Activated T-helper 2 cell treated with anti-CD3 and anti-CD28 coated beads, Interferon-gamma antibody, Interleukin-2, Interleukin-4, amounts not matched to agents 10 μg/mL and 5 μg/mL and 100 μg/mL, durations not matched to agents 14 hours and 24 hours and 36 hours (primary cell): ENCODE measurements around the gene KCNJ10. TPM values are rescaled to one million over a fixed set of nuclear protein-coding genes. Genes with fewer than 3 reads are reported as not detected.
A peak's percentile ranks its signal among the peaks of the same experiment; 100 is the strongest.

ENCODE experiments used
- DNase-seq: peaks from one replicate; pipeline ENCODE4 v3.0.0; 2021; ENCODE audit warnings: low spot score
- H3K27ac Mint-ChIP-seq: one replicate; pipeline ENCODE4 v1.8.0; 2021; ENCODE audit warnings: mixed read lengths
- H3K27me3 Mint-ChIP-seq: one replicate; pipeline ENCODE4 v1.8.0; 2021; ENCODE audit warnings: low read depth, mixed read lengths
- H3K36me3 Mint-ChIP-seq: one replicate; pipeline ENCODE4 v1.8.0; 2021; ENCODE audit warnings: low read depth, mixed read lengths
- H3K4me1 Mint-ChIP-seq: one replicate; pipeline ENCODE4 v1.8.0; 2021; ENCODE audit warnings: low read depth, mixed read lengths
- H3K4me3 Mint-ChIP-seq: one replicate; pipeline ENCODE4 v1.8.0; 2021; ENCODE audit warnings: low read depth, mild to moderate bottlenecking, moderate library complexity, mixed read lengths
- H3K9me3 Mint-ChIP-seq: one replicate; pipeline ENCODE4 v1.8.0; 2021; ENCODE audit warnings: mixed read lengths
- intact Hi-C: fragments of 100-400 bp; cut with micrococcal nuclease; formaldehyde crosslinking; loops from one replicate; pipeline ENCODE4 v1.15.1; 2023
- total RNA-seq: library from RNA; stranded (reverse); gene quantifications from 2 replicates; pipeline ENCODE4 v1.2.3, GENCODE V29; 2022

Gene KCNJ10
- total RNA-seq, 1 donor from 2014 or later = not detected

- intact Hi-C loops = loop anchor here (1.0 to 2.0 kb wide), 2 partner anchors 149 to 166 kb away; no protein-coding TSS in a partner anchor
- Mint-ChIP-seq H3K36me3 (peaks cover 8% of the 10 kb centered on the region), H3K4me1 (peaks cover 6% of the 10 kb centered on the region), H3K27ac (no peak overlapping the region), H3K9me3 (no peaks in the 10 kb centered on the region), H3K27me3 (peaks cover 21% of the 10 kb centered on the region), H3K4me3 (no peak overlapping the region)
- DNase-seq = peak; percentile 66
Measured at GRCh38 chr1:160085686-160086455, 15.9 kb upstream of the KCNJ10 start.

GRCh38 chr1:160084771-160085321 is 14.9 kb upstream of the KCNJ10 start:
- Mint-ChIP-seq H3K4me1 (peaks cover 12% of the 10 kb centered on the region), H3K36me3 (peaks cover 8% of the 10 kb centered on the region), H3K9me3 (no peaks in the 10 kb centered on the region), H3K4me3 (no peak overlapping the region), H3K27me3 (peaks cover 31% of the 10 kb centered on the region), H3K27ac (no peak overlapping the region)
- DNase-seq = no peak
- intact Hi-C loops = loop anchor here (1.0 to 2.0 kb wide), 2 partner anchors 148 to 167 kb away; no protein-coding TSS in a partner anchor

GRCh38 chr1:160083968-160084770 is 14.2 kb upstream of the KCNJ10 start:
- intact Hi-C loops = loop anchor here (2.0 kb wide), 1 partner anchor 147 kb away; no protein-coding TSS in a partner anchor
- DNase-seq = peak; percentile 69
- peak overlapping the region; percentile 45 for H3K4me3 Mint-ChIP-seq
- peaks cover 12% of the 10 kb centered on the region for H3K4me1 Mint-ChIP-seq
- peaks cover 37% of the 10 kb centered on the region for H3K27me3 Mint-ChIP-seq
- no peak overlapping the region for H3K27ac Mint-ChIP-seq
- no peaks in the 10 kb centered on the region for H3K9me3 Mint-ChIP-seq
- peaks cover 6% of the 10 kb centered on the region for H3K36me3 Mint-ChIP-seq

- Mint-ChIP-seq H3K27me3 (peaks cover 44% of the 10 kb centered on the region), H3K36me3 (no peaks in the 10 kb centered on the region), H3K27ac (no peak overlapping the region), H3K4me1 (peaks cover 16% of the 10 kb centered on the region), H3K9me3 (no peaks in the 10 kb centered on the region), H3K4me3 (peak overlapping the region; percentile 38)
- no peak for DNase-seq
- intact Hi-C loops = no loop called here
Measured at GRCh38 chr1:160082926-160083325, 13.0 kb upstream of the KCNJ10 start.

GRCh38 chr1:160082487-160082886 is 12.5 kb upstream of the KCNJ10 start:
- Mint-ChIP-seq H3K4me1 (peaks cover 16% of the 10 kb centered on the region), H3K27ac (no peak overlapping the region), H3K36me3 (no peaks in the 10 kb centered on the region), H3K4me3 (peak overlapping the region; percentile 10), H3K27me3 (peaks cover 44% of the 10 kb centered on the region), H3K9me3 (no peaks in the 10 kb centered on the region)
- intact Hi-C loops = no loop called here
- no peak for DNase-seq

- Mint-ChIP-seq H3K4me1 (peaks cover 16% of the 10 kb centered on the region), H3K27ac (no peak within 1 kb of the TSS), H3K36me3 (no peaks in the 10 kb centered on the region), H3K4me3 (no peak within 1 kb of the TSS), H3K9me3 (no peaks in the 10 kb centered on the region), H3K27me3 (peaks cover 47% of the 10 kb centered on the region)
- DNase-seq = no peak
- intact Hi-C loops = no loop called here
Measured at GRCh38 chr1:160081261-160081936, 11.4 kb upstream of the KCNJ10 start, which contains the start of gene KCNJ9. KCNJ9 (plus strand) TSS chr1:160081538; CDS start chr1:160084031, 2,493 bp downstream.

GRCh38 chr1:160080381-160081100 is 10.6 kb upstream of the KCNJ10 start:
- no peaks in the 10 kb centered on the region for H3K9me3 Mint-ChIP-seq
- H3K36me3 Mint-ChIP-seq = no peaks in the 10 kb centered on the region
- H3K27me3 Mint-ChIP-seq = peaks cover 47% of the 10 kb centered on the region
- no peak overlapping the region for H3K4me3 Mint-ChIP-seq
- DNase-seq = no peak
- peaks cover 15% of the 10 kb centered on the region for H3K4me1 Mint-ChIP-seq
- intact Hi-C loops = no loop called here
- H3K27ac Mint-ChIP-seq = no peak overlapping the region

- intact Hi-C loops = no loop called here
- Mint-ChIP-seq H3K4me1 (peaks cover 14% of the 10 kb centered on the region), H3K27ac (no peak overlapping the region), H3K4me3 (no peak overlapping the region), H3K27me3 (peaks cover 47% of the 10 kb centered on the region), H3K36me3 (no peaks in the 10 kb centered on the region), H3K9me3 (no peaks in the 10 kb centered on the region)
- no peak for DNase-seq
Measured at GRCh38 chr1:160079448-160079847, 9.5 kb upstream of the KCNJ10 start.

- peaks cover 11% of the 10 kb centered on the region for H3K4me1 Mint-ChIP-seq
- no peaks in the 10 kb centered on the region for H3K9me3 Mint-ChIP-seq
- H3K36me3 Mint-ChIP-seq = no peaks in the 10 kb centered on the region
- intact Hi-C loops = loop anchor here (1.0 kb wide), 2 partner anchors 8 to 32 kb away; partner anchors contain the start of gene KCNJ10
- H3K27me3 Mint-ChIP-seq = peaks cover 47% of the 10 kb centered on the region
- DNase-seq = peak; percentile 60
- H3K4me3 Mint-ChIP-seq = no peak overlapping the region
- no peak overlapping the region for H3K27ac Mint-ChIP-seq
Measured at GRCh38 chr1:160078512-160079195, 8.7 kb upstream of the KCNJ10 start.

GRCh38 chr1:160077486-160077885 is 7.5 kb upstream of the KCNJ10 start:
- Mint-ChIP-seq H3K27me3 (peaks cover 39% of the 10 kb centered on the region), H3K4me1 (peaks cover 11% of the 10 kb centered on the region), H3K4me3 (no peak overlapping the region), H3K36me3 (no peaks in the 10 kb centered on the region), H3K27ac (no peak overlapping the region), H3K9me3 (no peaks in the 10 kb centered on the region)
- intact Hi-C loops = no loop called here
- no peak for DNase-seq

GRCh38 chr1:160076295-160076694 is 6.3 kb upstream of the KCNJ10 start:
- Mint-ChIP-seq H3K4me3 (no peak overlapping the region), H3K36me3 (no peaks in the 10 kb centered on the region), H3K9me3 (no peaks in the 10 kb centered on the region), H3K27ac (no peak overlapping the region), H3K27me3 (peaks cover 30% of the 10 kb centered on the region), H3K4me1 (peaks cover 19% of the 10 kb centered on the region)
- intact Hi-C loops = no loop called here
- DNase-seq = no peak
